Left ventricle myocardium superior (tissue), 1 donor: ENCODE results near the gene DOCK6. TPM values are rescaled to one million over a fixed set of nuclear protein-coding genes. Genes with fewer than 3 reads are reported as not detected.
A peak's percentile ranks its signal among the peaks of the same experiment; 100 is the strongest.

Source experiments
- ATAC-seq: fragments of 200-7000 bp; cut with Tn5 transposase; one replicate; pipeline ENCODE4 v1.9.1; 2020; ENCODE audit warnings: mild to moderate bottlenecking, moderate library complexity
- DNase-seq: peaks from one replicate; pipeline ENCODE4 v3.0.0-alpha.2; 2020
- intact Hi-C: fragments of 100-400 bp; cut with micrococcal nuclease; formaldehyde crosslinking; loops from one replicate; pipeline ENCODE4 v1.11.0; 2022
- total RNA-seq: library from RNA; stranded (reverse); fragmentation: NEBNext Ultra II Directional; extraction: Animal tissue kit (Norgen Biotek cat#: 25700); gene quantifications from one replicate; pipeline ENCODE4 v1.2.1, GENCODE V29; 2021
- donor health status: DM: no; HTN: yes; CAD: no; lungs with severe emphysema.

Gene DOCK6
- total RNA-seq, 1 donor from 2014 or later = 39.6 TPM

- DNase-seq (no peak), ATAC-seq (peak; percentile 29)
- intact Hi-C loops = no loop called here
These were observed 9.5 kb downstream of the DOCK6 start for GRCh38 chr19:11252665-11253355.

- intact Hi-C loops = no loop called here
- ATAC-seq = no peak
- no peak for DNase-seq
These were observed 10.5 kb downstream of the DOCK6 start for GRCh38 chr19:11251650-11252314.

- DNase-seq (no peak), ATAC-seq (no peak)
- intact Hi-C loops = no loop called here
These were observed 11.1 kb downstream of the DOCK6 start for GRCh38 chr19:11251217-11251616.

- intact Hi-C loops = no loop called here
- no peak for DNase-seq
- ATAC-seq = no peak
These were observed 13.5 kb downstream of the DOCK6 start for GRCh38 chr19:11248852-11249251.

GRCh38 chr19:11247934-11248333 lies 14.4 kb downstream of the DOCK6 start:
- intact Hi-C loops = no loop called here
- ATAC-seq = no peak
- no peak for DNase-seq

GRCh38 chr19:11247391-11247790 lies 14.9 kb downstream of the DOCK6 start:
- intact Hi-C loops = no loop called here
- ATAC-seq (peak; percentile 85), DNase-seq (peak; percentile 91)

GRCh38 chr19:11246941-11247340 lies 15.4 kb downstream of the DOCK6 start:
- no peak for DNase-seq
- ATAC-seq = no peak
- intact Hi-C loops = no loop called here

- DNase-seq = no peak
- intact Hi-C loops = no loop called here
- no peak for ATAC-seq
These were observed 17.3 kb downstream of the DOCK6 start for GRCh38 chr19:11244846-11245589.

GRCh38 chr19:11243798-11244169 lies 18.5 kb downstream of the DOCK6 start:
- intact Hi-C loops = no loop called here
- no peak for ATAC-seq

GRCh38 chr19:11242864-11243797 lies 19.2 kb downstream of the DOCK6 start:
- ATAC-seq (peak; percentile 88), DNase-seq (peak; percentile 96)
- intact Hi-C loops = no loop called here

More at GRCh38 chr19:11243798-11244169, 18.5 kb downstream of the DOCK6 start:
- DNase-seq = no peak

- ATAC-seq (no peak), DNase-seq (no peak)
- intact Hi-C loops = no loop called here
These were observed 20.3 kb downstream of the DOCK6 start for GRCh38 chr19:11242025-11242424.

- intact Hi-C loops = no loop called here
- DNase-seq (no peak), ATAC-seq (no peak)
These were observed 22.3 kb downstream of the DOCK6 start for GRCh38 chr19:11240008-11240444.

- intact Hi-C loops = no loop called here
- ATAC-seq (no peak), DNase-seq (no peak)
These were observed 22.8 kb downstream of the DOCK6 start, which contains the start of gene ANGPTL8 for GRCh38 chr19:11239377-11240000. Gene ANGPTL8, plus strand, starts transcription at chr19:11239619. Its CDS starts 19 bp downstream, at chr19:11239638.

- intact Hi-C loops = no loop called here
- DNase-seq = no peak
- no peak for ATAC-seq
These were observed 23.4 kb downstream of the DOCK6 start for GRCh38 chr19:11238781-11239376.

GRCh38 chr19:11238041-11238440 lies 24.3 kb downstream of the DOCK6 start:
- no peak for ATAC-seq
- intact Hi-C loops = no loop called here
- DNase-seq = no peak

- no peak for ATAC-seq
- DNase-seq = no peak
- intact Hi-C loops = no loop called here
These were observed 25.0 kb downstream of the DOCK6 start for GRCh38 chr19:11237321-11237720.

- intact Hi-C loops = no loop called here
- ATAC-seq = peak; percentile 21
- DNase-seq = no peak
These were observed 25.7 kb downstream of the DOCK6 start for GRCh38 chr19:11236324-11237301.
